SKM-1 (cell line): ENCODE results near the gene P3H3.
"Not testable (repeated sequence)": the region's sequence is repeated elsewhere in the genome, so short reads cannot be mapped to it uniquely, and the experiment has no call there.

Experiments
- DNase-seq: peaks from one replicate; lab custom pipeline; 2025; ENCODE audit not compliant: unreplicated experiment; lab: John Stamatoyannopoulos, UW

Gene P3H3

DNA sequence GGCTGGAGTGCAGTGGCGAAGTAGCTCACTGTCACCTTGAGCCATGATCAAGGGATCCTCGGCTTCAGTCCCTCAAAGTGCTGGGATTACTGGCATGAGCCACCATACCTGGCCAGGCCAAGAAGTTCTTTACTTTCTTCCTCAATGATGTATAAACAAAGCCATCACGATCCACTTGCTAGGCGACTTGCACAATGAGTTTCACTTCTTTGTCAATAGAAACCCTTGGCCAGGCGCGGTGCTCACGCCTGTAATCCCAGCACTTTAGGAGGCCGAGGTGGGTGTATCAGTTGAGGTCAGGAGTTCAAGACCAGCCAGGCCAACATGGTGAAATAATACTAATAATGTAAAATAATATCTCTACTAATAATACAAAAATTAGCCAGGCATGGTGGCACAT, 59.3 kb downstream of the P3H3 start:
- no peak for DNase-seq

DNA sequence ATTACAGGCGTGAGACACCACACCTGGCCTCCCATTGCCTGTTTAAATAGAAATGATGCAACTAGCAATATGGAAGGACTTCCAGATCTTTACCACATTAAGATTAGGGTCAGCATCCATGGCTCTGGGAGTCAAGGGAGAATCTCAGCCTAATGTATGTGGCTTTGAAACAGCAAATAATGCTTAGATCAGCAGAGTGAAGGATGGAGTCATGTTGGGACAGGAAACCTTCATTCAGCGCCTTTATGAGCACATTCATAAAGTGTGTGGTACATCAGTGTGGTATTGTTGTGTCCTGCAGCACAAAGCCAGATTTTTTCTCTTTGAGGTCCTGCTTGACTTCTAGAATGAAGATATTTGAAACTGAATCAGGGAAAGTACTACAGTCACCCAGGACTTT, 60.2 kb downstream of the P3H3 start:
- no peak for DNase-seq

DNA sequence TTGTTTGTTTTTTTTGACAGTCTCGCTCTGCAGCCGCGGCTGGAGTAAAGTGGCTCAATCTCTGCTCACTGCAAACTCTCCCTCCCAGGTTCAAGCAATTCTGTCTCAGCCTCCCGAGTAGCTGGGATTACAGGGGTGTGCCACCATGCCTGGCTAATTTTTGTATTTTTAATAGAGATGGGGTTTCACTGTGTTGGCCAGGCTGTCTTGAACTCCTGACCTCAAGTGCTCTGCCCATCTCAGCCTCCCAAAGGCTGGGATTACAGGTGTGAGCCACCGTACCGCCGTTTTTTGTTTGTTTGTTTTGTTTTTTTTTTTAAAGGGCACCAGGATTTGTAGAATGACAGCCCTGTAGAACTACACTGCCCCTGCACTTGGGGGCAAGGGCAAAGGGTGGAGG, 60.6 kb downstream of the P3H3 start:
- DNase-seq = not testable (repeated sequence)
